ENCODE measurements around the gene CHST6.

- TF ChIP-seq POLR2A (IDR thresholded peaks at IDR 0.05), result no peak
- TF ChIP-seq CTCF (IDR thresholded peaks at IDR 0.05 in 4 of 5, conservative IDR thresholded peaks at IDR 0.05 in 1 of 5), result no peak
These were observed 37.0 kb upstream of the CHST6 start for GRCh38 chr16:75532142-75532765.
